OCI-LY7 (cell line): ENCODE data around the gene DIP2A. TPM values are rescaled to one million over a fixed set of nuclear protein-coding genes. Genes with fewer than 3 reads are reported as not detected.

Experiments
- BruUV-seq: library from RNA; stranded (reverse); fragments of 400-500 nt; replicated peaks from 2 replicates; lab custom pipeline; 2021; lab: Mats Ljungman, UMichigan
- CTCF ChIA-PET: fragments of 300-600 bp; sonication (Branson Sonifier 250); formaldehyde crosslinking; loops from one replicate; lab custom pipeline; 2022; ENCODE audit warnings: antibody characterized with exemption; ENCODE audit not compliant: unreplicated experiment; lab: Charles Lee
- POLR2A ChIA-PET: fragments of 300-600 bp; sonication (Branson Sonifier 250); formaldehyde crosslinking; loops from one replicate; lab custom pipeline; 2022; ENCODE audit warnings: antibody characterized with exemption; lab: Charles Lee
- DNase-seq: peaks from one replicate; pipeline ENCODE4 v3.0.0-alpha.2; 2015; ENCODE audit warnings: low spot score
- H2AFZ ChIP-seq: fragments of 200-600 bp; sonication (generic), shearing (Covaris generic); 2 replicates; pipeline ENCODE4 v1.6.1; 2014; ENCODE audit warnings: mild to moderate bottlenecking, antibody characterized with exemption, low read length, moderate library complexity
- H3K27ac ChIP-seq: fragments of 200-600 bp; sonication (generic); 2 replicates; pipeline ENCODE4 v1.5.1; 2014; ENCODE audit warnings: mixed run types, low read depth, mild to moderate bottlenecking, moderate library complexity, low read length, inconsistent platforms; ENCODE audit not compliant: poor library complexity, severe bottlenecking
- H3K36me3 ChIP-seq: fragments of 200-600 bp; sonication (generic); 2 replicates; pipeline ENCODE4 v1.6.1; 2014; ENCODE audit warnings: mild to moderate bottlenecking, antibody characterized with exemption, low read length, moderate library complexity, mixed read lengths; ENCODE audit not compliant: insufficient read depth
- H3K4me1 ChIP-seq: fragments of 200-600 bp; sonication (generic); 2 replicates; pipeline ENCODE4 v1.5.1; 2014; ENCODE audit warnings: mild to moderate bottlenecking, low read length; ENCODE audit not compliant: insufficient read depth, poor library complexity, severe bottlenecking
- H3K4me2 ChIP-seq: fragments of 200-600 bp; sonication (generic); 2 replicates; pipeline ENCODE4 v1.6.1; 2014; ENCODE audit warnings: mild to moderate bottlenecking, low read length
- H3K4me3 ChIP-seq: fragments of 200-600 bp; sonication (generic); 2 replicates; pipeline ENCODE4 v1.5.1; 2014; ENCODE audit warnings: mild to moderate bottlenecking, low read depth, low read length; ENCODE audit not compliant: poor library complexity, severe bottlenecking
- H3K79me2 ChIP-seq: fragments of 200-600 bp; sonication (generic); 2 replicates; pipeline ENCODE4 v1.6.1; 2016; ENCODE audit warnings: low read depth, mild to moderate bottlenecking, low read length, moderate library complexity, mixed read lengths; ENCODE audit not compliant: insufficient read depth
- H3K9me2 ChIP-seq: fragments of 200-600 bp; sonication (generic); 2 replicates; pipeline ENCODE4 v1.6.1; 2016; ENCODE audit warnings: mild to moderate bottlenecking, low read length, mixed read lengths; ENCODE audit not compliant: insufficient read depth
- H3K9me3 ChIP-seq: fragments of 200-600 bp; sonication (generic); 2 replicates; pipeline ENCODE4 v1.6.1; 2014; ENCODE audit warnings: mild to moderate bottlenecking, mixed run types, low read length, mixed read lengths
- H4K20me1 ChIP-seq: fragments of 200-600 bp; sonication (generic); 2 replicates; pipeline ENCODE4 v1.6.1; 2014; ENCODE audit warnings: mild to moderate bottlenecking, antibody characterized with exemption, low read length, moderate library complexity, mixed read lengths; ENCODE audit not compliant: insufficient read depth
- EZH2phosphoT487 ChIP-seq: fragments of 200-600 bp; sonication (generic); IDR thresholded peaks from 2 replicates; pipeline ENCODE4 v1.6.1; 2018; ENCODE audit warnings: low read depth, borderline replicate concordance, mild to moderate bottlenecking, mixed run types, antibody characterized with exemption, low read length, moderate library complexity, mixed read lengths
- intact Hi-C: fragments of 100-400 bp; cut with micrococcal nuclease; formaldehyde crosslinking; loops from one replicate; pipeline ENCODE4 v1.10.0; 2022; ENCODE audit not compliant: unreplicated experiment
- total RNA-seq, 2 experiments: library from RNA; depleted of rRNA in 1 of 2; stranded (reverse); fragments of >200 nt in 1 of 2; shearing (Covaris generic) in 1 of 2; gene quantifications; 2 replicates each; pipeline ENCODE4 v1.2.3, GENCODE V29; 2014 to 2022
- TF ChIP-seq, protein P1 (sequence below): fragments of 200-600 bp; sonication (generic); conservative IDR thresholded peaks from 2 replicates; pipeline ENCODE4 v1.5.1; 2014; ENCODE audit warnings: mild to moderate bottlenecking, antibody characterized with exemption, low read length, moderate library complexity, mixed read lengths

DIP2A gene
- total RNA-seq, 2 experiments from 2014 or later = 27.9 to 44.7 TPM

DNA sequence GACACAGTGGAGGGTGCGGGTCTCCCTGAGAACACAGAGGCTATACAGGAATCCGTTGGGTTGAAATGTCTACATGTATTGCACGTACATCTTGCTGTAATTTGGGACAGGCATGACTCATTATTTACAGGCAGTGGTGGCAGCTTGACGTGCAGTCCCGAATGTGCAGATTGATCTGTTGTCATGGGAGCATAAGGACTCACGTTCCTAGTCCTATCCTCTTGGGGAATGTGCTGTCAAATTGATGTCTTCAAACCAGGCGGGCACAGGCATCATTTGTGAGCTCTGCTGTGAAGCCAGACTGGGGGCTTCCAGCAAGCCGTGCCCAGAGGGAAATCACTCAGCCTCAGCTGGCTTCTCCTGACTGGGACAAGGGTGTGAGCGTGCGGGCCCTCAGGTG lies 105.7 kb downstream of the DIP2A start:
- CTCF ChIA-PET = no interaction called here
- Histone ChIP-seq H3K4me2 (no peak overlapping the region), H3K4me1 (peaks cover 16% of the 10 kb centered on the region), H3K27ac (no peak overlapping the region), H4K20me1 (no peaks in the 10 kb centered on the region), H3K79me2 (no peaks in the 10 kb centered on the region), H3K4me3 (no peak overlapping the region), H3K9me2 (no peaks in the 10 kb centered on the region), H3K9me3 (no peaks in the 10 kb centered on the region), H3K36me3 (peaks cover 51% of the 10 kb centered on the region), H2AFZ (no peak overlapping the region)
- intact Hi-C loops = no loop called here
- no TSS peak for BruUV-seq
- POLR2A ChIA-PET = interaction anchor here (0.6 kb wide), 1 partner anchor 206 kb away, joined by 3 read pairs; no protein-coding TSS in a partner anchor
- no peak for DNase-seq
- TF ChIP-seq, protein P1, sequence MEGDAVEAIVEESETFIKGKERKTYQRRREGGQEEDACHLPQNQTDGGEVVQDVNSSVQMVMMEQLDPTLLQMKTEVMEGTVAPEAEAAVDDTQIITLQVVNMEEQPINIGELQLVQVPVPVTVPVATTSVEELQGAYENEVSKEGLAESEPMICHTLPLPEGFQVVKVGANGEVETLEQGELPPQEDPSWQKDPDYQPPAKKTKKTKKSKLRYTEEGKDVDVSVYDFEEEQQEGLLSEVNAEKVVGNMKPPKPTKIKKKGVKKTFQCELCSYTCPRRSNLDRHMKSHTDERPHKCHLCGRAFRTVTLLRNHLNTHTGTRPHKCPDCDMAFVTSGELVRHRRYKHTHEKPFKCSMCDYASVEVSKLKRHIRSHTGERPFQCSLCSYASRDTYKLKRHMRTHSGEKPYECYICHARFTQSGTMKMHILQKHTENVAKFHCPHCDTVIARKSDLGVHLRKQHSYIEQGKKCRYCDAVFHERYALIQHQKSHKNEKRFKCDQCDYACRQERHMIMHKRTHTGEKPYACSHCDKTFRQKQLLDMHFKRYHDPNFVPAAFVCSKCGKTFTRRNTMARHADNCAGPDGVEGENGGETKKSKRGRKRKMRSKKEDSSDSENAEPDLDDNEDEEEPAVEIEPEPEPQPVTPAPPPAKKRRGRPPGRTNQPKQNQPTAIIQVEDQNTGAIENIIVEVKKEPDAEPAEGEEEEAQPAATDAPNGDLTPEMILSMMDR = no peak
- no peak for TF ChIP-seq EZH2phosphoT487

GRCh38 chr21:46567348-46567747 lies 108.7 kb downstream of the DIP2A start:
- no peaks in the 10 kb centered on the region for H3K9me3 ChIP-seq
- H3K4me1 ChIP-seq = peaks cover under 1% of the 10 kb centered on the region
- ChIA-PET POLR2A (no interaction called here), CTCF (no interaction called here)
- H4K20me1 ChIP-seq = no peaks in the 10 kb centered on the region
- H3K4me2 ChIP-seq = no peak overlapping the region
- BruUV-seq = no TSS peak
- H3K79me2 ChIP-seq = no peaks in the 10 kb centered on the region
- no peak overlapping the region for H2AFZ ChIP-seq
- no peak overlapping the region for H3K27ac ChIP-seq
- TF ChIP-seq, protein P1 = no peak
- H3K4me3 ChIP-seq = no peak overlapping the region
- H3K9me2 ChIP-seq = no peaks in the 10 kb centered on the region
- intact Hi-C loops = no loop called here
- no peak for DNase-seq
- peaks cover 60% of the 10 kb centered on the region for H3K36me3 ChIP-seq

DNA sequence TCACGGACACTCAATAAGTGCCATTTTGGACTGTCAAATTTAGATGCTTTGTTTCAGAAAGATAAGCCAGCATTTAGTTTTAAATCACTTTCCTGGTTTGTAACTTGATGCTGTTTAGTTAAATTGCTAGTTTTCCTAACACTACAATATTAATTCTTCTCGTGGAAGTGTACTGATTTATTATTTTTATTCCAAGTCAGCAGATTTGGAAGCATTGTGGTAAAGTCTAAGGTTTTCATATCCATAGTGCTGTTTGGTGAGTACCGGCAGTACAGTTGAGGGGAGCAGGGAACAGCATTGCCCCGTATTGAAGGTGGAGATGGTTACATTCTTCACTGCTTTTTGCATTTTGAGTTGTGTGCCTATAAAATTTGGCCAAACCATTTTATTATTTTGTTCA lies 109.9 kb downstream of the DIP2A start:
- Histone ChIP-seq H3K4me3 (no peak overlapping the region), H4K20me1 (no peaks in the 10 kb centered on the region), H3K4me2 (no peak overlapping the region), H3K27ac (no peak overlapping the region), H3K4me1 (peaks cover 10% of the 10 kb centered on the region), H2AFZ (no peak overlapping the region), H3K36me3 (peaks cover 71% of the 10 kb centered on the region), H3K9me2 (no peaks in the 10 kb centered on the region), H3K79me2 (no peaks in the 10 kb centered on the region), H3K9me3 (no peaks in the 10 kb centered on the region)
- no TSS peak for BruUV-seq
- TF ChIP-seq, protein P1 = no peak
- TF ChIP-seq EZH2phosphoT487 = no peak
- ChIA-PET POLR2A (no interaction called here), CTCF (no interaction called here)
- DNase-seq = no peak
- intact Hi-C loops = no loop called here
